ENCODE results near the gene CPPED1. TPM values are rescaled to one million over a fixed set of nuclear protein-coding genes. Genes with fewer than 3 reads are reported as not detected.

The CPPED1 gene
- total and polyA plus RNA-seq, 8 donors, result 9.1 to 33.3 (median 9.8) TPM

- intact Hi-C loops (cut with DNase I), result no loop called here
- ATAC-seq (no peak), DNase-seq (no peak)
- H3K27me3 ChIP-seq, result no peaks in the 10 kb centered on the region
- H3K4me1 ChIP-seq, result no peaks in the 10 kb centered on the region
- no peak overlapping the region for H3K4me3 ChIP-seq
- H3K9me3 ChIP-seq, result peaks cover 0 to 7% of the 10 kb centered on the region in 2 donors
- H3K27ac ChIP-seq, result no peak overlapping the region
- no peaks in the 10 kb centered on the region for H3K36me3 ChIP-seq
- no peak for TF ChIP-seq CTCF (IDR thresholded peaks at IDR 0.05)
Measured at GRCh38 chr16:12611916-12612597, 191.6 kb downstream of the CPPED1 start.

- DNase-seq (no peak), ATAC-seq (no peak)
- no peaks in the 10 kb centered on the region for H3K4me1 ChIP-seq
- no peak overlapping the region for H3K27ac ChIP-seq
- TF ChIP-seq CTCF (IDR thresholded peaks at IDR 0.05), result no peak
- H3K9me3 ChIP-seq, result peaks cover 0 to 7% of the 10 kb centered on the region in 2 donors
- intact Hi-C loops (cut with DNase I), result no loop called here
- no peaks in the 10 kb centered on the region for H3K36me3 ChIP-seq
- H3K27me3 ChIP-seq, result no peaks in the 10 kb centered on the region
- H3K4me3 ChIP-seq, result no peak overlapping the region
Measured at GRCh38 chr16:12611006-12611477, 192.6 kb downstream of the CPPED1 start.

GRCh38 chr16:12609937-12610699, 193.6 kb downstream of the CPPED1 start:
- no peaks in the 10 kb centered on the region for H3K27me3 ChIP-seq
- DNase-seq (no peak), ATAC-seq (no peak)
- intact Hi-C loops (cut with DNase I), result no loop called here
- TF ChIP-seq CTCF (IDR thresholded peaks at IDR 0.05), result no peak
- H3K36me3 ChIP-seq, result no peaks in the 10 kb centered on the region
- H3K27ac ChIP-seq, result no peak overlapping the region
- no peaks in the 10 kb centered on the region for H3K4me1 ChIP-seq
- no peak overlapping the region for H3K4me3 ChIP-seq
- H3K9me3 ChIP-seq, result peaks cover 0 to 7% of the 10 kb centered on the region in 2 donors

Small RNAs within 50 kb of the gene (microRNA-seq; reads per million reads assigned to microRNA genes)
- gene MIR4718, result 0 reads per million in 2 donors

Other genes with a start within 250 kb of the CPPED1 start
- gene SHISA9, start 97.7 kb upstream of the CPPED1 start, total RNA-seq, result under 1 TPM in 1 of 2 donors, not detected in 1; 0.03 TPM
- under 1 TPM in 5 of 6 donors, not detected in 1; 0.06 to 0.21 (median 0.11) TPM for gene SHISA9, start 97.7 kb upstream of the CPPED1 start, polyA plus RNA-seq (ENCODE audit: insufficient read length in 6 of 6)